ENCODE results near the gene GOLM1.
"Not testable (repeated sequence)": the region's sequence is repeated elsewhere in the genome, so short reads cannot be mapped to it uniquely, and the experiment has no call there.

GOLM1 gene

DNA sequence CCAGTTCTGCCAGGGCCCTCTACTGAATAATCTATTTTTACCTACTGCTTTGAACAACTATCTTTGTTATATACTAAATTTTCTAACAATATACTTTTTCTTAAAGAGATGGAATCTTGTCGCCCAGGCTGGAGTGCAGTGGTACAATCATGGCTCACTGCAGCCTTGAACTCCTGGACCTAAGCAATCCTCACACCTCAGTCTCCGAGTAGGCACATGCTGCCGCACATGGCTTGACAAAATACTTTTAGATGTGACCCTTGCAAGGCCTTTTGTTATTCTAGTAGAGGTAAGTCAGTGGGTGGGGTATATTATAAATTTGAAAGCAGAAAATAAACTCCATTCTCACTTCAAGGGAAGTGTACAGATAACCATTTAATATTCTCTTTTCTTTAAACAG is 7.9 kb downstream of the GOLM1 start:
- DNase-seq (ENCODE audit: low read depth, low spot score), result no peak

GRCh38 chr9:86082870-86083269 is 16.5 kb downstream of the GOLM1 start:
- no peak for DNase-seq (ENCODE audit: low read depth, low spot score)

DNA sequence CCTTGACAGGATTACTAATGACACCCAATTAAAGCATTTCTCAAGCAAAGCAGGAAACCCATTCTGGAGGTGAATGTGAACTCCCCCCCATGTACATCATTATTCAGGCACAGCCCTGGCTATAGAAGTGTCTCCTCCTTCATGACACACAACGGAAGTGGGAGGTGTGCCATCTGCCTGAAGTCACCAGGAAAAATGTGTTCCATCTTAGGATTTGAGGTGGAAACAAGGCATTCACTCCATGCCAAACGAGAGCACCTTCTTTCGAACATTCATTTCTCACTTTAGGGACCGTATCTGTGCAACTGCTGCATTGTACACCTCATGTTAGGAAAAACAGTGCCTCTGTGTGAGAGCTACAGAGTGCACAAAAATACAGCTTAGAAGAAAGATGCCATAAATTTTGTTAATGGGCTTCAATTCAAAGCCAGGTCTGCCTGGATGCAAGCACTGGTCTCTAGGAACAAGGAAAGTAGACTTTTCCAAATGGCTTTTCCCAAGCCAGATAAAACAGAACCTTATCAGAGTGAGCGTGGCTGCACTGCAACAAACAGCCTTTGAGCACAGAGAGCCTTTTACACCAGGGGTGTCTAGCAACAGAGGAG is 19.4 kb downstream of the GOLM1 start:
- no peak for DNase-seq (ENCODE audit: low read depth, low spot score)

GRCh38 chr9:86079421-86079831 is 19.9 kb downstream of the GOLM1 start:
- no peak for DNase-seq (ENCODE audit: low read depth, low spot score)

- no peak for DNase-seq (ENCODE audit: low read depth, low spot score)
Observed at GRCh38 chr9:86078731-86079130, 20.6 kb downstream of the GOLM1 start.

- no peak for DNase-seq (ENCODE audit: low read depth, low spot score)
Observed at GRCh38 chr9:86077276-86077675, 22.1 kb downstream of the GOLM1 start.

GRCh38 chr9:86075132-86076109 is 23.9 kb downstream of the GOLM1 start:
- DNase-seq (ENCODE audit: low read depth, low spot score), result no peak

DNA sequence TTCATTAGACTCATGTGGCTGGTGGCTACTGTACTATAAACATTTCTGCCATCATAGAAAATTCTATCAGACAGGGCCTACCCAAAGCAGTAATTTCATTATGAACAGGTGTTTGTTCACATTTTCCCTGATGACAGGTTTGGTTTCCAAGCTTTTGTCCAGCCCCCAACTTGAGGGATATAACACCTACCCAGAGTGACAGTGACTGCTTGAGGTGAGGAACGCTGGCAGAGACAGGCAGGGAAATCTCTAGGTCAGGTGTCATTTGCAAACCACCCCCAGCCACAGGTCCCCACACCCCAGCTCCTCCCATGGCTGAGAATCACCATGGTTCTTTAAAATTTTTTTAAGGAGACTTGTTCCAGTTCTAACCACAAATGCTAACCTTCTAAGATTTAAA is 25.5 kb downstream of the GOLM1 start:
- no peak for DNase-seq (ENCODE audit: low read depth, low spot score)

DNA sequence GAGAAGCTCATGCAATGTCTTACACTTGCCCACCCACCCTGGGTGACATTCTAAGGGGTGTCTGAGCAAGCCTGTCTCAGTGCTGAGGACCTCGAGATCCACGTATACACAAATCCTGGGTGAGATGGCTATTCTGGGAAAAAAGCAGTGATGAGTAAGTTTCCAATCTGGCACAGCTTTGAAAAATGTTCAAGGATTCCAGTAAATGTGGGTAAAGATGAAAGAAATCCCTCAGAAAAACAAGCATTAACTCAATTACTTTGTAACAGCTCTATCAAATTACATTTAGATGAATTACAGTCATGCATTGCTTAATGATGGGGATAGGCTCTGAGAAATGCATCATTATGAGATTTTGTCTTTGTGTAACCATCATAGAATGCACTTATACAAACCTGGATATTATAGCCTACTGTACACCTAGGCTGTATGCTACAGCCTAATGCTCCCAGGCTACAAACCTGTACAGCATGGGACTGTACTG is 26.9 kb downstream of the GOLM1 start:
- no peak for DNase-seq (ENCODE audit: low read depth, low spot score)

DNA sequence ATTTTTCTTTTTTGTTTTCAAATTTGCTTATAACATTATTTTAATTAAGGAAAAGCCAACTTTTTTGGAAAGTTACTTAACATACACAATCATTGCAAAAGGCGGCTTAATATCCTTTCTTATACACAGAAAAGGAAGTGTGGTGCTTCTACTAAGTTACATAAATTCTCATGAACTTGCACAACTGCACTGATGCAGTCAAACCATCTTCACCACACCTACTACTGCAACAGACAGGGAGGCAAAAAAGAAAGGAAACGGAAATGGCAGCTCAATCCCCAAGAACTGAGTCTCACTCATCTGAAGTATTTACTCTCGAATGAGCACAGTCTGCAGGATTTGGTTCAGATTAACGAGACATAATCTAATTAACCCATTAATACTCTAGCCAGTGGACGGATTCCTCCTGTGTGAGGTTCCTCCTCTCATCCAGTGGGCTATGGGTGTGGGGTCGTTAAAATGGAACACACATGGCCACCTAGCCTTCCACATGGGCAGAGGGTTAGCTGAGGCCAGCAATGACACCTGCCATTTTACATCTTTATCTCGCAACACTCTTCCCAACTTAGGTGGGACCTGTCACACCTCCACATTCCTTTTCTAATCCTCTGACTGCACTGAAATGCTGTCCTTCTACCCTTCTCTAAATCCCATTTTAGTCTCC is 30.0 kb downstream of the GOLM1 start:
- DNase-seq (ENCODE audit: low read depth, low spot score), result no peak

DNA sequence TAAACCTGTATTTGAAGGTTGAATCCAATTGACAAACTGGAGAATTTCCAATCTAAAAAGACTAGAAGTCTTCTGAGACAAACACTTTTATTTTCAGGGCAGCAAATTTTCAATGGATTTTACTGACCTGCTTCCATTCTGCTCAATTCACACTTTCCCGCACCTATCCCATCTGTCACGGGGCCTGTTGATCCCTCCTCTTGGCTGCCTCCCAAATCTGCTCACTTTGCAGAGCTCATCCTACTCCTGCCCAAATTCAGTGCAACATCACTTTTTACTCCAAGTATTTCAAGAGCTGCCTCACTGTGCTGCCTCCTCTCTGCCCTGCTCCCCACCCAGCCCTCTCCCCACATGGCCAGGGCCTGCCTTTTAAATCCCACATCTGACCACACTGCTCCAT is 35.1 kb downstream of the GOLM1 start:
- DNase-seq (ENCODE audit: low read depth, low spot score), result no peak

- DNase-seq (ENCODE audit: low read depth, low spot score), result no peak
Observed at GRCh38 chr9:86062845-86063693, 36.3 kb downstream of the GOLM1 start.

DNA sequence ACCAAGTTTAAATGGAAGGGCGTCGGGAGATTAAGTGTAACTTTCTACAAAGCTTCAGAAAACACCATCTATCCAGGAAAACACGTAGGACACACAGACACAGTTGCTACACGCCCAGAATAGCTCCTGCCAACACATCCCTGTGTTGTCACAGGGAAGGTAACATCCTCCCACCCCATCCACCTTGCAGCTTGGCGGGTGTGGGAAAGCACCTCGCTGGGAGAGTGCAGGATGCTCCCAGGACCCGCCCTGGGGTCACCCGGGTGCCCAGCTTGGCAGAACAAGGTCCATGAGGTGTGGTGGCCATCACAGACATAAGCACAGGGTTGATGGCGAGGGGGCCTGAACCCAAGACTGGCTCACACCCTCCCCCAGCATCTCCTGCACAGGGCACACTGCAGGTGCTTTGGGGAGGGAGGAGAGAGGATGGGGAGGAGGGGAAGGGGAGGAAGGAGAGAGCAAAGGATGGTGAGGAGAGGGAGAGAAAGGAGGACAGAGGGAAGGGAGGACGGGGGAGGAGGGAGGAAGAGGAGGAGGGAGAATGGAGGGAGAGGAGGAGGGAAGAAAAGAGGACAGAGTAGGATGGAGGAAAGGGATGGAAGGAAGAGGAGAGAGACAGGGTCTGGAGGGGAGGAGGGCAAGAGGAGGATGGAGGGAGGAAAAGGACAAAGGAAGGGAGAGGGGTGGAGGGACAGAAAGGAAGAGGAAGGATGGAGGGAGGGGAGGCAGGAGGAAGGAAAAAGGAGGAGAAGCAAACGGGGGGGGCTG is 37.2 kb downstream of the GOLM1 start:
- DNase-seq (ENCODE audit: low read depth, low spot score), result no peak

GRCh38 chr9:86057491-86057890 is 41.9 kb downstream of the GOLM1 start:
- DNase-seq (ENCODE audit: low read depth, low spot score), result no peak

GRCh38 chr9:86054695-86055094 is 44.7 kb downstream of the GOLM1 start:
- no peak for DNase-seq (ENCODE audit: low read depth, low spot score)

DNA sequence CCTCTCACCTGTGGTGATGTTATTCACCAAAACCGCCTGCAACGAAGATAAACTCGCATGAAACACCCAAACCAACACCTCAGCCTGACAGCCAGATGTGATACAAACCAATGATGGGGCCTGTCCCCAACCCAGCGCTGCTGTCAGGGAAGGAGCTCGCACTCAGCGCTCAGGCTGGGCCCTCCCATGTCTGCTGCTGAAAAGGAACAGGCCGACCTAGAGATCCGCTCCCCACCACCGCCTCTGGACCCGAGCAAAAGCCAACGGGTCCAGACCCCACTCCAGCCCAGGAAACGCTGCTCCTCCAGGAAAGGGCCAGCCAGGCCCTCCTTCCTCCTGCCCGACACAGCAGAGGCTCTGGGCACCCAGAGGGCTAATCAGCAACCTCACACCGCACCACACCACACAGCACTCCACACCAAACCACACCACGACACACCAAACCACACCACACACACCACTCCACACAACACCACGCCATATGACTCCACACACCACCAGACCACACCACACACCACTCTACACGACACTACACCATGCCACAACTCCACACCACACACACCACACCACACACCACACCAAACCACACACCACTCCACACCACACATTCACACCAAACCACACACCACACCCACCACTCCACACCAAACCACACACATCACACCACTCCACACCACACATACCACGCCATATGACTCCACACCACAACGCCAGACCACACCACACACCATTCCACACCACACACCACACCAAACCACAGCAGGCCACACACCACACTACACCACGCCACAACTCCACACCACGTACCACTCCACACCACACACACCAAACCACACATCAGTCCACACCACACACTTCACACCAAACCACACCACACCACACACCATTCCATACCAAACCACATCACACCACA is 46.5 kb downstream of the GOLM1 start:
- no peak for DNase-seq (ENCODE audit: low read depth, low spot score)

GRCh38 chr9:86048018-86048742 is 51.2 kb downstream of the GOLM1 start:
- DNase-seq (ENCODE audit: low read depth, low spot score), result not testable (repeated sequence)

DNA sequence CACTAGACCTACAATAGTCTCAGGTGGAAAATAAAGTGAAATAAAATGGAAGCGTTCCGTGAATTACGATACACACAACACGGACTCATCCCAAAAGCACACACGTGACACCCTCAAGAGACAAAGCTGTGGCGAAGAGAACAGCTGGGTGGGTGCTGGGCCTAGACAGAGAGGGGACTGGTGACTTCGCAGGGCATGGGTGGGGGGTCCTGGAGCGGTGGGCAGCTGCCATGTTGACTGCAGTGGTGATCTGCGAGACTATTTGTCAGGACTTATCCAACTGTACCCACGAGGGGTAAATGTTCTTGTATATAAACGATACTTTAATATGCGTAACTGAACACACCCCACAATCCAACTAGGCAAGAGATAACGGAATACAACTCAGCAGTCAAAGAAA is 52.0 kb downstream of the GOLM1 start:
- DNase-seq (ENCODE audit: low read depth, low spot score), result no peak

DNA sequence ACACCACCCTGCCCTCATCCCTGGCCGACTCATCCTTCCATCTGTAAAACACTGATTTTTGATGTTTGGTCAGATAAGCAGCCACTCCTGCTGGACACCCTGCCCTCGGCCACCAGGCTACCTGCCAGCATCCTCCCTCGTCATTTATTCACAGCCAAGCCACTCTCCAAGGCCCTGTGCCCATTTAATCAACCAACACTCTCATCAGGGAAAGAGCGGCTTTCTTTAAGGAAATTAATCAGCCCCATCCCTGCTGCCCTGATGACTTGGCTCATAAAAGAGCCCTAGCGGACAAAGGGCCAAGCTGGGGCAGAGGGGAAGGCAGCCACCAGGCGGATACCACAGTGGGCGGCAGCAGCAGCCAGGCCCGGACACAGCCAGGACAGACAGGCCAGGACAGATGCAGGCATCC is 52.4 kb downstream of the GOLM1 start:
- no peak for DNase-seq (ENCODE audit: low read depth, low spot score)

Data from activated CD4-positive, CD25-positive, alpha-beta regulatory T cell treated with anti-CD3 and anti-CD28 coated beads, Interleukin-2, amount 50 U/mL, for 16 hours (primary cell).